Pancreas (tissue), 10 donors: ENCODE measurements around the gene GATAD2B. TPM values are rescaled to one million over a fixed set of nuclear protein-coding genes. Genes with fewer than 3 reads are reported as not detected.

ENCODE experiments used
- ATAC-seq, 4 donors: fragments of 200-7000 bp; cut with Tn5 transposase; one replicate each; pipeline versions ENCODE4 v1.8.0 to v1.9.1; 2020; ENCODE audit warnings: mild to moderate bottlenecking in 4 of 4, moderate library complexity in 4 of 4
- DNase-seq, 6 donors: peaks; one replicate each; pipeline ENCODE4 v3.0.0-alpha.2; 2020
- FAIRE-seq: peaks from 2 replicates; lab custom pipeline; 2012; peaks lifted over from hg19 to GRCh38; lab: Jason Lieb, UNC
- H3K27ac ChIP-seq, 4 donors: fragments of 200-600 bp; sonication (generic); 1 replicate in 3 of 4; 2 replicates in 1 of 4; pipeline versions ENCODE4 v1.5.0 to v1.8.0; 2020
- H3K27me3 ChIP-seq, 4 donors: fragments of 200-600 bp; one replicate each; pipeline ENCODE4 v1.8.0; 2021
- H3K36me3 ChIP-seq, 3 donors: fragments of 200-600 bp; sonication (generic) in 1 of 3; one replicate each; pipeline versions ENCODE4 v1.5.0 to v1.8.0; 2020 to 2021
- H3K4me1 ChIP-seq, 3 donors: fragments of 200-600 bp; one replicate each; pipeline ENCODE4 v1.8.0; 2021
- H3K4me3 ChIP-seq, 4 donors: fragments of 200-600 bp; sonication (generic) in 2 of 4; one replicate each; pipeline versions ENCODE4 v1.5.0 to v1.8.0; 2020 to 2021
- H3K9me3 ChIP-seq, 4 donors: fragments of 200-600 bp; one replicate each; pipeline ENCODE4 v1.8.0; 2021
- WGBS, 2 donors: extraction: QIAGEN DNeasy Blood & Tissue Kit; methylation state at CpG; one replicate each; pipeline ENCODE4 v1.1.7; 2013; 5-methylcytosine and 5-hydroxymethylcytosine counted together
- intact Hi-C, 3 donors: fragments of 100-400 bp; cut with DNase I; formaldehyde crosslinking; loops; one replicate each; pipeline versions ENCODE4 v1.11.1 to v1.14.2; 2022
- polyA plus RNA-seq, 2 donors: library from polyadenylated mRNA; stranded (reverse); fragments of 200-250 nt; gene quantifications; one replicate each; pipeline ENCODE4 v1.2.3, GENCODE V29; 2013
- total RNA-seq, 6 donors: library from RNA; stranded (reverse); fragmentation: NEBNext Ultra II Directional in 4 of 6; extraction: Animal tissue kit (Norgen Biotek cat#: 25700) in 4 of 6; gene quantifications; one replicate each; pipeline versions ENCODE4 v1.2.1 to v1.2.4, GENCODE V29; 2021 to 2023
- TF ChIP-seq, protein P1 (sequence below), 4 donors: fragments of 200-600 bp; sonication (generic) in 3 of 4; IDR thresholded peaks; one replicate each; pipeline versions ENCODE4 v1.5.0 to v1.8.0; 2021; ENCODE audit warnings: antibody characterized with exemption in 4 of 4
- donor health status: healthy with polysubstance abuse.
- donor health status: DM: no; HTN: no; CAD: no; lungs with moderate emphysema.
- donor health status: DM: no; HTN: no; CAD: no.
- donor health status: control.
- donor health status: control.
- donor health status: Bipolar disorder and iron deficiency.
- donor health status: DM: yes; HTN: yes; CAD: no.
- donor health status: DM: no; HTN: no; CAD: no.
- donor health status: DM: no; HTN: no; CAD: no.
- donor health status: DM: yes; HTN: yes; CAD: no.

GATAD2B gene
- total and polyA plus RNA-seq, 8 donors: 4.8 to 27.1 (median 16.2) TPM

DNA sequence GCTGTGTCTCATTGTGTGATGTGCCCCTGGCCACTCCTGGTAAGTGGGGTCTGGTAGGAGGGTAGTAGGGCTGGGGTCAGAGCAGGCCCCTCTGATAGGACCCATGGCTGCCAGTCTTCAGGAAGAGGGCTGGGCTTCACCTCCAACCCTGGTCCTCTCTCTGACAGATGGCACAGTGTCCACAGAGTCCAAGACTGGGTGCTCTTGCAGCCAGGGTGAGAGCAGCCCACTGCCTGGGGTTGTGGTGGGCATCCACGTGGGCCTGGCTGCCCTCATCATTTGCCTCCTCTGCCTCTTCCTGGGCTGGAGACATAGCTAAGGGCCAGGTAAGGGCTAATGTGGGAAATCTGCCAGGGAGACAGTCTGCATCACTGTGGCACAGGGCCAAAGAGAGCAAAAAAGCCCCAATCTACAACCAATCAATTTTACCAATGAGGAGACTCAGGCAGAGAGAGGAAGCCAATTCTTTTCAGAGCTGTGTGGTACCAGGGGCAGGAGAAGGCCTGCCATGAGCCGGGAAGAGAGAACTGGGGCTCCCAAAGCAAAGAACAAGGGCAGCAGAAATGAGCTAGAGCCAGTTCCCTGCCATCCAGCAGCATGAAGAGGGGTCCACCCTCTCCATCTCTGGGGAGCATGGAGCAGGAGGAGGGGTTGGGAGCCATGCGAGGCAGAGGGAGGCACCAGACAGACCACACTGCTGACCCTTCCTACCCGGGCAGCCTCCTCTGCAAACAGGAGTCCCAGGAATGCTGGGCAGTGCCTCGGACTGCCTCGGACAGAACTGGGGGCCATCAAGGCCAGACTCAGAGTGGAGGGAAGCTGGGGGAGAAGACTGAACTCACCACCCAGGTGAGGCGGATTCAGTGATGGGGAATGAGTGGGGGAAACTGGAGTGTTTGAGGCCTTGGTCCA, 120.7 kb downstream of the GATAD2B start:
- no peak overlapping the region for H3K4me3 ChIP-seq
- 87 to 92% methylated on average over 7 of the region's 7 CpGs for WGBS, 2 donors
- no peak for FAIRE-seq
- H3K9me3 ChIP-seq: no peaks in the 10 kb centered on the region
- DNase-seq: no peak
- H3K27me3 ChIP-seq: no peaks in the 10 kb centered on the region
- TF ChIP-seq, protein P1, sequence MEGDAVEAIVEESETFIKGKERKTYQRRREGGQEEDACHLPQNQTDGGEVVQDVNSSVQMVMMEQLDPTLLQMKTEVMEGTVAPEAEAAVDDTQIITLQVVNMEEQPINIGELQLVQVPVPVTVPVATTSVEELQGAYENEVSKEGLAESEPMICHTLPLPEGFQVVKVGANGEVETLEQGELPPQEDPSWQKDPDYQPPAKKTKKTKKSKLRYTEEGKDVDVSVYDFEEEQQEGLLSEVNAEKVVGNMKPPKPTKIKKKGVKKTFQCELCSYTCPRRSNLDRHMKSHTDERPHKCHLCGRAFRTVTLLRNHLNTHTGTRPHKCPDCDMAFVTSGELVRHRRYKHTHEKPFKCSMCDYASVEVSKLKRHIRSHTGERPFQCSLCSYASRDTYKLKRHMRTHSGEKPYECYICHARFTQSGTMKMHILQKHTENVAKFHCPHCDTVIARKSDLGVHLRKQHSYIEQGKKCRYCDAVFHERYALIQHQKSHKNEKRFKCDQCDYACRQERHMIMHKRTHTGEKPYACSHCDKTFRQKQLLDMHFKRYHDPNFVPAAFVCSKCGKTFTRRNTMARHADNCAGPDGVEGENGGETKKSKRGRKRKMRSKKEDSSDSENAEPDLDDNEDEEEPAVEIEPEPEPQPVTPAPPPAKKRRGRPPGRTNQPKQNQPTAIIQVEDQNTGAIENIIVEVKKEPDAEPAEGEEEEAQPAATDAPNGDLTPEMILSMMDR (IDR thresholded peaks at IDR 0.05): no peak
- H3K36me3 ChIP-seq: no peaks in the 10 kb centered on the region
- no peak for ATAC-seq
- H3K4me1 ChIP-seq: no peaks in the 10 kb centered on the region
- intact Hi-C loops: loop anchor here in 1 of 3 donors (5.0 kb wide), 1 partner anchor 180 kb away; no protein-coding TSS in a partner anchor
- H3K27ac ChIP-seq: no peak overlapping the region

DNA sequence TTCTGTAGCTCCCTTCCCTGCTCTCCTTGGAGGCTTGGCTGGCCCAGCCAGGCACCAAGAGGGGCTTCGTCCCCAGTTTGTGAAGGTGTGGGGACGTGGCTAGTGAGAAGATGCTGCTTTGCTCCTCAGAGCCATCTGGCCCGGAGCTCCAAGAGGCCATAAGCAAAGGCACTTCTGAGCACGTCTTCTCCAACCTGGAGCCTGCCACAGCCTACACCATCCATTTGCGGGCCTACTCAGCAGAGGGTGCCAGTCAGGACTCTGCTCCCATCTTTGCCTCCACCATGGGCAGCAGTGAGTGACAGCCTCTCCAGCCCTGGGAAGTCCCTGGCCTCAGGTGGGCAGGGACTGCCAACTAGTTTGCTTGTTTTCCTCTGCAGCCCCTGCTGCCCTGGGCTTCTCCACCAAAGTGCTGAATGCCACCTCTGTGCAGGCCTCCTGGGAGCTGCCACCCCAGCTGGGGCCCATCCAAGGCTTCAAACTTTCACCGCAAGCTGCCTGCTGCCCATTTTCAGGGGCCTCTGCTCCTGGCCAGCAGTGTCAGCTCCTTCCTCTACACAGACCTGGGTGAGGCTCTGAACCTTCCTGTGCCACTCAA, 121.6 kb downstream of the GATAD2B start:
- no peak for DNase-seq
- Histone ChIP-seq H3K4me1 (no peaks in the 10 kb centered on the region), H3K9me3 (no peaks in the 10 kb centered on the region), H3K36me3 (no peaks in the 10 kb centered on the region), H3K27ac (no peak overlapping the region), H3K4me3 (no peak overlapping the region), H3K27me3 (no peaks in the 10 kb centered on the region)
- intact Hi-C loops: loop anchor here in 1 of 3 donors (5.0 kb wide), 1 partner anchor 181 kb away; no protein-coding TSS in a partner anchor
- ATAC-seq: no peak
- FAIRE-seq: no peak
- WGBS, 2 donors: 91 to 92% methylated on average over 6 of the region's 6 CpGs
- TF ChIP-seq, protein P1 (IDR thresholded peaks at IDR 0.05): no peak

DNA sequence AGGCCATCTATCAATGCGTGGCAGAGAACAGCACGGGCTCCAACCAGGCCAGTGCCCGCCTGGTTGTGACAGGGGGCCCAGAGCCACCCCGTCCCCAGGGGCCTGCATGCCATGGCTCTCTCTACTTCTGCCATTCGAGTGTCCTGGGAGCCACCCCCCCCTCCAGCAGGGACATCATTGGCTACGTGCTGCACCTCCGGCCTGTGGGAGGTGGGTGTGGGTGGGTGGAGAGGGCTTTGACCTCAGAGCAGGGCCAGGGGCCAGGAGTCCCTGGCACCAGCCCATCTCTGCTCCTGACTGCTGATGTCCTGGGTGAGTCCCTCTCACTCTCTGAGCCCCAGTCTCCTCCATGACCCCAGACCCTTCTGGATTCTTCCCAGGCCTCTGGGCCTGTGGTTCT, 122.3 kb downstream of the GATAD2B start:
- no peak for FAIRE-seq
- Histone ChIP-seq H3K4me3 (no peak overlapping the region), H3K27ac (no peak overlapping the region), H3K27me3 (no peaks in the 10 kb centered on the region), H3K36me3 (no peaks in the 10 kb centered on the region), H3K9me3 (no peaks in the 10 kb centered on the region), H3K4me1 (no peaks in the 10 kb centered on the region)
- intact Hi-C loops: loop anchor here in 1 of 3 donors (5.0 kb wide), 1 partner anchor 182 kb away; no protein-coding TSS in a partner anchor
- TF ChIP-seq, protein P1 (IDR thresholded peaks at IDR 0.05): no peak
- ATAC-seq: no peak
- no peak for DNase-seq
- 75 to 80% methylated on average over 7 of the region's 7 CpGs for WGBS, 2 donors

DNA sequence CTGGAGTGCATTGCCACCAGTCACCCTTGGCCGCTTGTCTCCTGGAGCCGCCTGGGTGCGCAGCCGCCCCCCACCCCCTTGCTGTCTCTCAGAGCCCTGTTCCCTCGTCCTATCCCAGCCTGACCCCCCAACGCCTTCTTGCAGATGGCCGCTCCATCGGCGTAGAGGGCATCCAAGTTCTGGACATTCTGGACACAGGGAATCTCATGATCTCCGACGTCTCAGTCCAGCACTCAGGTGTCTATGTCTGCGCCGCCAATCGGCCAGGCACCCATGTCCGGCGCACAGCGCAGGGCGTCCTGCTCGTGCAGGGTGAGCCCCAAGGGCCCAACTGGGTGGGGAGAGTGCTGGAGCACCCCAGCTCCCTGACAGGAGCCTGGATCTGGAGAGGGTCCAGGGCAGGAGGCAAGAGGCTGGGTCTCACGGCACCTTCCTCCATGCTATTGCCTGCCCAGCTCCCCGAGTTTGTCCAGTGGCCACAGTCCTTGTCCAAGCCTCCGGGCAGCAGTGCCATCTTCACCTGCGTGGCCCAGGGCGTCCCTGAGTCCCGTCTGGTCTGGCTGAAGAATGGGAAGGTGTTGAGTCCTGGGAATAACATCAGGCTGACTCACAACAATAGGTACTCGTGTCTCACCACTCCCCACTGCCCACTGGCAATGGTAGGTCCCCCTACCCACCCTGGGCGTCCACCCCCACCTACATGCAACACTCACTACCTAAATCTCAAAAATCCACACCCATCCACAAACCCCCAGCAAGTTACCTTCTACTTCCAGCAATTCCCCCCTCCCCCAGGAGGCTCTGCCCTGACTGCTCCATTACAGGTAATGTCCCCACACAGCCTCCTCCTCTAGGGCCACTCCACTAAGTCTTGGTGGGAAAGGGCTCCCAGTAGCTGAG, 123.0 kb downstream of the GATAD2B start:
- H3K27me3 ChIP-seq: no peaks in the 10 kb centered on the region
- WGBS, 2 donors: 84 to 86% methylated on average over 27 of the region's 27 CpGs
- FAIRE-seq: no peak
- no peaks in the 10 kb centered on the region for H3K4me1 ChIP-seq
- no peaks in the 10 kb centered on the region for H3K9me3 ChIP-seq
- no peak for DNase-seq
- TF ChIP-seq, protein P1 (IDR thresholded peaks at IDR 0.05): no peak
- H3K4me3 ChIP-seq: no peak overlapping the region
- ATAC-seq: no peak
- intact Hi-C loops: loop anchor here (5.0 to 10.0 kb wide), 4 partner anchors 145 to 187 kb away; partner anchors contain the start of genes RAB13 (in 2 of the 3) and DENND4B (in 1 of the 3)
- H3K27ac ChIP-seq: no peak overlapping the region
- H3K36me3 ChIP-seq: no peaks in the 10 kb centered on the region
